GM12875 (cell line): Measurements from ENCODE around the gene NKX2-3.

Source experiments
- H3K4me3 ChIP-seq: one replicate; pipeline ENCODE4 v1.5.1; 2011; ENCODE audit warnings: low read depth, low read length, control low read depth
- TF ChIP-seq, protein P1 (sequence below): IDR thresholded peaks from 2 replicates; pipeline ENCODE4 v1.5.1; 2011; ENCODE audit warnings: low read depth, mild to moderate bottlenecking, control low read depth, inconsistent platforms, low read length, moderate library complexity, borderline replicate concordance; ENCODE audit not compliant: insufficient read depth

NKX2-3 gene

DNA sequence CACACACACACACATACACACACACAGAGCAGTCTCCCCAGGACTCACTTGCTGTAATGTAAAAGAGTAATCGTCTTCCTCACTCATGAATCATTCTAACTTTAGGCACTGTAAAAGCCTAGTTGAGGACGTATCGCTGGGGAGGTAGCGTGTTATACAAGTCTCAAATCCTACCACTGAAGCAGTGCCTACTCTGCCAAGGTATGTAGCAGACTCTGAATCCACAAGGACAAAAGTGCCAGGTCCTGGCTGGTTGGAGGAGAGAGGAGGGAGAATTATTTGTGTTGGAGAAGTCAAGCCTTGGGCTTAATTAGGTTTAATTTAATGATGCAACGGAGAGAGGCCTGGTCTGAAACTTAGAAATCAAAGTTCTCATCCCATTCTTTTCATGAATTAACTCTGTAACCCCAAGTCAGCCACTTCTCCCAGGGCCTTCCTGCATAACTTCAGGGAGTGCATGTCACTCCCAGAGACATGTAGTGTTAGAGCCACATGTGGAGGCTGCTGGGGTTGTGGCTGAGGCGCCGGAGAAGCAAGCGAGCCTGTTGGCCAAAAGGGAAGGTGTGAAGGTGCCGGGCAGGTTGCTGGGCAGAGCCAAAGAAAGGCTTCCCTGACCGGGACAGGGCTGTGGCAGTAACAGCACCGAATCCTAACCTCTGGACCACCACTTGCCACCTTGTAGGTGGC, 36.7 kb downstream of the NKX2-3 start:
- TF ChIP-seq, protein P1, sequence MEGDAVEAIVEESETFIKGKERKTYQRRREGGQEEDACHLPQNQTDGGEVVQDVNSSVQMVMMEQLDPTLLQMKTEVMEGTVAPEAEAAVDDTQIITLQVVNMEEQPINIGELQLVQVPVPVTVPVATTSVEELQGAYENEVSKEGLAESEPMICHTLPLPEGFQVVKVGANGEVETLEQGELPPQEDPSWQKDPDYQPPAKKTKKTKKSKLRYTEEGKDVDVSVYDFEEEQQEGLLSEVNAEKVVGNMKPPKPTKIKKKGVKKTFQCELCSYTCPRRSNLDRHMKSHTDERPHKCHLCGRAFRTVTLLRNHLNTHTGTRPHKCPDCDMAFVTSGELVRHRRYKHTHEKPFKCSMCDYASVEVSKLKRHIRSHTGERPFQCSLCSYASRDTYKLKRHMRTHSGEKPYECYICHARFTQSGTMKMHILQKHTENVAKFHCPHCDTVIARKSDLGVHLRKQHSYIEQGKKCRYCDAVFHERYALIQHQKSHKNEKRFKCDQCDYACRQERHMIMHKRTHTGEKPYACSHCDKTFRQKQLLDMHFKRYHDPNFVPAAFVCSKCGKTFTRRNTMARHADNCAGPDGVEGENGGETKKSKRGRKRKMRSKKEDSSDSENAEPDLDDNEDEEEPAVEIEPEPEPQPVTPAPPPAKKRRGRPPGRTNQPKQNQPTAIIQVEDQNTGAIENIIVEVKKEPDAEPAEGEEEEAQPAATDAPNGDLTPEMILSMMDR, result no peak
- H3K4me3 ChIP-seq, result no peak overlapping the region

DNA sequence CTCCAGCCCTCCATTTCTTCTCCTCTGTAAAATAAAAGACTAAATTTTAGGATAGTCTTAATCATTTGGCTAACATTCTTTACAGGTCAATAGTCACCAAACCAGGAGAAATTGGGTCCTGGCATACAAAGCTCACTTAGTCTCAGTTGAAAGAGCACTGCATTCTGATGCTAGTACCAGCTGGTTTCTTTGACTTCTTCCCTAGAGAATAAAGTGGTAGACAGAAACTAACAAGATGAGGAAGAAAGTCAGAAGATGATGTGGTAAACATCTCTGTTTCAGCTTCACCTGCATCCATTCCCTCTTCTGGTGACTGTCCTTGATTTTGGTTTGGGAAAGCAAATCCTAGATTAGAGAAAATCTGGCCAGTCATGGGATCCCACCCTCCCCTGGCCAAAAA, 37.2 kb downstream of the NKX2-3 start:
- H3K4me3 ChIP-seq, result no peak overlapping the region
- TF ChIP-seq, protein P1, result no peak

DNA sequence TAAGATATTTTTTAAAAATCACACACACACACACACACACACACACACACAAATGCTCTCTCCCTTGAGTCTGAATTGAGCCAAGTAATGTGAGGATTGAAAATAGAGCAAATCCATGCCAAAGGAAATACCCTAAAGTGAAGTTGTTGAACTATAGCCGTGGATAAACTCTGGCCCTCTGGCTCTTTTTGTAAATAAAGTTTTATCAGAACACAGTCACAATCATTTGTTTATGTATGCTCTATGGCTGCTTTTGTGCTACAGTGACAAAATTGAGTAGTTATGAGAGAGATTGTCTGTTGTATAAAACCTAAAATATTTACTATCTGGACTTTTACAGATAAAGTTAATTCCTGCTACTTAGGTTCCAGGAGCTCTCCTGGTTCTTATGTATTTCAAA, 39.1 kb downstream of the NKX2-3 start:
- H3K4me3 ChIP-seq, result no peak overlapping the region
- TF ChIP-seq, protein P1, result no peak

DNA sequence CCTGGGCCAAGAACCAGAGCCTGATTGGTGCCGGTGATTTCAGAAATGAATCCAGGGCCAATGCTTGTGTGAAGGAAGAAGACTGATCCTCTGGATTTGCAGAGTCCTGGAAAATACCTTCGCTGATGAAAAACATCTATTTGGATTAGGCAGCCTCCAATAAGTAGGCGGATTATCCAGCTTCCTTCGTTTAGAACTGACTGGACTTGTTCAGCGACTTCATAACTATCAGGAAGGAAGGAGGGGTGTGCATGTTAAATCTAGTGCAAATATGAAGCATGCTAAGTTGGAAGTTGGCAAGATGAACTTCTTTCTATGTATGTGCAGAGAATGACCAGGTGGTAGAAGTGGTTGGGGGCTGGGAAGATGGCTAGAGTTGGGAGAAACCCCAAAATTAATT, 41.0 kb downstream of the NKX2-3 start:
- TF ChIP-seq, protein P1, result no peak
- H3K4me3 ChIP-seq, result no peak overlapping the region

DNA sequence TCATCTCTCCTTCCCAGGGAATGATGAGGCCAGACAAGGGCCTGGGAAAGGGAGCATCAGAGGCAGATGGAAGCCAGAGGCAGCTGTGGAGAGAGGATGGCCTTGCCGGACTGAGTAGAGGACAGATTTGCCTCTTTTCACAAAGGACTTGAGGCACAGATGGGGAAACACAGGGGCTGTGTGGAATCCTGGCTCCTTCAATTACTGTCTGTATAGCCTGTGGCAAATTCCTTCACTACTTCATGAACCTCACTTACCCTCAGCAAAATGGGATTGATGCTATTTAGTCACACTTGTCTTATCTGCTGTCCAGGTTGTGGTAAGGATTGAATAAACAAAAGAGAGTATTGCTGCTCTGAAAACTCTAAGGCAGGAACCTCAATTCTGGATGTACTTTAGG, 47.2 kb downstream of the NKX2-3 start:
- TF ChIP-seq, protein P1, result no peak
- H3K4me3 ChIP-seq, result no peak overlapping the region

DNA sequence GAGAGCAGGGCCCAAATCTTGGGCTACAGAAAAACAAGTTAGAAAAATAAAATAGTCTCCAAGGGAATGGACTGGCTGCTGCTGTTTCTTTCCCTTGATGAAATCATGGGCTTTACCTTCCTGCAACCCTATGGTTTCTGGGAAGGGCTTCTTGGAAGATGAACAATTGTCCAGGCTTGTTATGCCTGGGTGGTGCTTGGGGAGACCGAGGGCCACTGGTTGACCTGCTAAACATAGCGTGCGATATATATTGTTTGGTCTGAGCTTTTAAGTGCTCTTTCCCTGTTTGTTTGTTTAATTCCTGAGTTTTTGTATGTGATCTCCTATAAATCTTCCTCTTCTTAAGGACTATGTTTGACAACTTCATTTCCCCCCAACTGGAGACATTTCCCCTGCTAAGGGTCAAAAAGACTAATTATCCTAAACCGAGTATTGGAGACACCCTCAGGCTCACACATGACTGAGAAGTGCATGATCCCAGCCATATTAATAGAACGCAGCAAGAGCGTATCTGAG, 49.6 kb downstream of the NKX2-3 start:
- TF ChIP-seq, protein P1, result no peak
- H3K4me3 ChIP-seq, result no peak overlapping the region

DNA sequence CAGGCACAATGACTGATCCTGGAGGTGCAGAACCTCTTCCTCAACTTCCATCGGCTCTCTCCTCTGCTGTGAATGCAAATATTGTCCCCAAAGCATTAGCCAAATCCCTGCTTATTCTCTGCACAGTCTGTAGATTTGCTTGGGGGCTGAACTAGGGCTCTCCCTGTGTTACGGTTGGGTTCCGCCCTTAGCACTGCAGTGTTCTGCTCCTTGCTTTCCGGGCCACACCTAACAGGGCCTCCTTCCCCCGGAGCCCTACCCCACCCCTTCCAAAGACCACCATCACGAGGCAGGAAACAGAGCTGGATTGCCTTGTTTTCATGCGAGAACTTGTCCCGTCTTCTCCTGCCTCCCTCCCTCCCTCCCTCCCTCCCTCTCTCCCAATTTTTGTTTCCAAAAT, 50.9 kb downstream of the NKX2-3 start:
- H3K4me3 ChIP-seq, result no peak overlapping the region
- TF ChIP-seq, protein P1, result no peak
